HCT116 (cell line): ENCODE results near the gene ATF6B. TPM values are rescaled to one million over a fixed set of nuclear protein-coding genes. Genes with fewer than 3 reads are reported as not detected.

Experiments used
- microRNA-seq: library from miRNA; unstranded; fragments of <30 nt; microRNA quantifications from one replicate; pipeline ENCODE4, GENCODE V29; 2016; ENCODE audit warnings: borderline number of aligned reads
- total RNA-seq: library from RNA; stranded (reverse); gene quantifications from one replicate; pipeline ENCODE4 v1.2.1, GENCODE V29; 2021; ENCODE audit not compliant: unreplicated experiment

ATF6B gene
- total RNA-seq, 1 experiment from 2014 or later: 63.9 TPM

Small RNA genes within 50 kb of the gene (microRNA-seq; reads per million reads assigned to microRNA genes)
- gene MIR6721: 4.8 reads per million, percentile 9 among the genes with 10 or more reads in this experiment

Other genes starting within 250 kb of the ATF6B start
- gene SLC44A4, start 249.2 kb downstream of the ATF6B start, total RNA-seq: 0.74 TPM
- 84.0 TPM for gene EHMT2, start 230.5 kb downstream of the ATF6B start, total RNA-seq
- gene ZBTB12, start 226.2 kb downstream of the ATF6B start, total RNA-seq: 10.3 TPM
- gene C2, start 200.5 kb downstream of the ATF6B start, total RNA-seq: 3.1 TPM
- gene CFB, start 182.2 kb downstream of the ATF6B start, total RNA-seq: 1.5 TPM
- 68.3 TPM for gene NELFE, start 169.3 kb downstream of the ATF6B start, total RNA-seq
- gene SKIC2, start 169.1 kb downstream of the ATF6B start, total RNA-seq: 68.0 TPM
- gene DXO, start 156.1 kb downstream of the ATF6B start, total RNA-seq: 16.4 TPM
- 5.1 TPM for gene C4A, start 146.2 kb downstream of the ATF6B start, total RNA-seq
- 6.3 TPM for gene C4B, start 113.5 kb downstream of the ATF6B start, total RNA-seq
- gene CYP21A2, start 89.8 kb downstream of the ATF6B start, total RNA-seq: 1.4 TPM
- 8.5 TPM for gene TNXB, start 18.9 kb downstream of the ATF6B start, total RNA-seq
- 11.2 TPM for gene FKBPL, start 2.0 kb upstream of the ATF6B start, total RNA-seq
- gene PRRT1, start 23.7 kb upstream of the ATF6B start, total RNA-seq: 6.1 TPM
- 21.0 TPM for gene PPT2, start 25.9 kb upstream of the ATF6B start, total RNA-seq
- gene EGFL8, start 36.3 kb upstream of the ATF6B start, total RNA-seq: 29.0 TPM
- gene AGPAT1, start 47.8 kb upstream of the ATF6B start, total RNA-seq: 55.6 TPM
- gene RNF5, start 50.2 kb upstream of the ATF6B start, total RNA-seq: 45.9 TPM
- gene AGER, start 56.0 kb upstream of the ATF6B start, total RNA-seq: 22.6 TPM
- 79.0 TPM for gene PBX2, start 62.0 kb upstream of the ATF6B start, total RNA-seq
- gene GPSM3, start 64.4 kb upstream of the ATF6B start, total RNA-seq: 1.2 TPM
- gene NOTCH4, start 95.8 kb upstream of the ATF6B start, total RNA-seq: 0.81 TPM
- gene TSBP1, start 243.7 kb upstream of the ATF6B start, total RNA-seq: not detected